Measurements from ENCODE around the gene RASGRP3. TPM values are rescaled to one million over a fixed set of nuclear protein-coding genes. Genes with fewer than 3 reads are reported as not detected.

The RASGRP3 gene
- total and polyA plus RNA-seq, 9 of the 15 experiments (the other 6 are each of a cell fraction or from before 2014, with no cell fraction given) = 0.18 to 1.7 (median 1.2) TPM

GRCh38 chr2:33496726-33497125 lies 20.3 kb downstream of the RASGRP3 start (continued):
- TF ChIP-seq ZBTB33 (CRISPR knock-in tag; IDR thresholded peaks at IDR 0.05) (no peak), ZNF766 (CRISPR knock-in tag; conservative IDR thresholded peaks at IDR 0.05) (no peak), KDM4B (IDR thresholded peaks at IDR 0.05; ENCODE audit: borderline replicate concordance in 2 of 2, low read depth in 1 of 2) (no peak), MAFG (tag; conservative IDR thresholded peaks at IDR 0.05) (no peak), MXI1 (IDR thresholded peaks at IDR 0.05; ENCODE audit: low read depth, low read length) (no peak), GTF2B (IDR thresholded peaks at IDR 0.05; ENCODE audit: extremely low read depth, insufficient read length) (no peak), ZNF408 (CRISPR knock-in tag; IDR thresholded peaks at IDR 0.05; ENCODE audit: low read depth) (no peak)
- TF ChIP-seq, protein P1, sequence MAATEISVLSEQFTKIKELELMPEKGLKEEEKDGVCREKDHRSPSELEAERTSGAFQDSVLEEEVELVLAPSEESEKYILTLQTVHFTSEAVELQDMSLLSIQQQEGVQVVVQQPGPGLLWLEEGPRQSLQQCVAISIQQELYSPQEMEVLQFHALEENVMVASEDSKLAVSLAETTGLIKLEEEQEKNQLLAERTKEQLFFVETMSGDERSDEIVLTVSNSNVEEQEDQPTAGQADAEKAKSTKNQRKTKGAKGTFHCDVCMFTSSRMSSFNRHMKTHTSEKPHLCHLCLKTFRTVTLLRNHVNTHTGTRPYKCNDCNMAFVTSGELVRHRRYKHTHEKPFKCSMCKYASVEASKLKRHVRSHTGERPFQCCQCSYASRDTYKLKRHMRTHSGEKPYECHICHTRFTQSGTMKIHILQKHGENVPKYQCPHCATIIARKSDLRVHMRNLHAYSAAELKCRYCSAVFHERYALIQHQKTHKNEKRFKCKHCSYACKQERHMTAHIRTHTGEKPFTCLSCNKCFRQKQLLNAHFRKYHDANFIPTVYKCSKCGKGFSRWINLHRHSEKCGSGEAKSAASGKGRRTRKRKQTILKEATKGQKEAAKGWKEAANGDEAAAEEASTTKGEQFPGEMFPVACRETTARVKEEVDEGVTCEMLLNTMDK (IDR thresholded peaks at IDR 0.05; ENCODE audit: borderline replicate concordance, insufficient read depth, low read depth, low read length, poor library complexity, severe bottlenecking) = no peak

Measured in K562 (cell line).